Stimulated activated CD8-positive, alpha-beta memory T cell treated with anti-CD3 and anti-CD28 coated beads, Interleukin-12 subunit alpha, Interleukin-12 subunit beta, amount 100 ng/mL, for 1 hour (primary cell): ENCODE measurements around the gene CYP24A1.

Source experiments
- DNase-seq: peaks from one replicate; pipeline ENCODE4 v3.0.0-alpha.2; 2020; ENCODE audit warnings: low read depth

The CYP24A1 gene

DNA sequence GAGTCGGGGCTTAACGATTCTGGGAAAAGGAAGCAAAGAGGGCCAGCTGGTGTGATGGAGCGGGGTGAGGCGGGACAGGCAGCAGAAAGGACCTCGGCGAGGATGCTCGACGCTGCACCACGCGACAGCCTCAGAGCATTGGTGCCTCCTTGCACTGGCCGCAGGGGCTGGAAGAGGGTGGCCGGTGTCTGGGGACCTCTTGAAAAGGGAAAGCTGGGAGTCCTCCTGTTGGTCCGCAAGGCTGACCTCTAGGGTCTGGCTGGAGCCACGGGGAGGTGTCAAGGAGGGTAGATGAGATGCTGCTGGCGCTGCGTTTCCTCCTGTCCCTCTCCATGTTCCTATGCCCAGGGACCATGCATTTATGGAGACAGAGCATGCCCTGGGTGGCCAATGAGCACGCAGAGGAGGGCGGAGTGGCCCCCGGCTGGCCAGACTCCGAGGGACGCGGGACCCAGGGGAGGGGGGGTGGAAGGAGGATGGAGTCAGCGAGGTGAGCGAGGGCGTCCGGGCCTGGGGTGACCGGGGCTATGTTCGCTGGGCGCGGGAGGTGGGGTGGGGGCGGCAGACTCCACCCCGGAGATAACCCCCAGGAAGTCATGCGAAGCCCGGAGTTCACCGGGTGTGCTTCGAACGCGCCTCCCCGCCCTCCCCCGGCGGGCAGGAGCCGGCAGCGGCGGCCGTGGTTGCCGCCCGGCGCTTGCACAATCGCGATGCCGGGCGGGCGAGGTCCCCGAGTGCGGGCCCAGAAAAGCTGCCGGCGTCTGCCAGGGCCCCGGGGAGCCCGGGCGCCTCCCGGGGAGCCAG lies at the start of gene CYP24A1:
TSS of gene CYP24A1 (minus strand) at position 334 of the 804 bp plus-strand sequence. CDS start 407 bp downstream, outside the sequence.
- DNase-seq = no peak

DNA sequence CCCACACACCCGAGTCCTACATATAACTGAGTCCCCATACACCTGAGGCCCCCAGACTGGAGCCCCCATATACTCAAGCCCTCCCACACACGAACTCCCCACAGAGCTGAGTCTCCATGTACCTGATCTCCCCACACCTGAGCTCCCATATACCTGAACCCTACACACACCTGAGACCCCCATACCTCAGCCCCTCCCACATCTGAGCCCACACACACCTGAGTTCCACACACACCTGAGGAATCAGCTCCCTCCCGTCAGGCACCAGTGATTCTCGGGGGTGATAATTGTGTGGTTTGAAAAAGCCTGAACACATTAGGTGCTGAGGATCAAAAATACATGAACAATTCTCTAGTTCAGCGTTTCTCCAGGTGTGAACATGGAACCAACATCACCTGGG lies 49.5 kb upstream of the CYP24A1 start:
- no peak for DNase-seq

DNA sequence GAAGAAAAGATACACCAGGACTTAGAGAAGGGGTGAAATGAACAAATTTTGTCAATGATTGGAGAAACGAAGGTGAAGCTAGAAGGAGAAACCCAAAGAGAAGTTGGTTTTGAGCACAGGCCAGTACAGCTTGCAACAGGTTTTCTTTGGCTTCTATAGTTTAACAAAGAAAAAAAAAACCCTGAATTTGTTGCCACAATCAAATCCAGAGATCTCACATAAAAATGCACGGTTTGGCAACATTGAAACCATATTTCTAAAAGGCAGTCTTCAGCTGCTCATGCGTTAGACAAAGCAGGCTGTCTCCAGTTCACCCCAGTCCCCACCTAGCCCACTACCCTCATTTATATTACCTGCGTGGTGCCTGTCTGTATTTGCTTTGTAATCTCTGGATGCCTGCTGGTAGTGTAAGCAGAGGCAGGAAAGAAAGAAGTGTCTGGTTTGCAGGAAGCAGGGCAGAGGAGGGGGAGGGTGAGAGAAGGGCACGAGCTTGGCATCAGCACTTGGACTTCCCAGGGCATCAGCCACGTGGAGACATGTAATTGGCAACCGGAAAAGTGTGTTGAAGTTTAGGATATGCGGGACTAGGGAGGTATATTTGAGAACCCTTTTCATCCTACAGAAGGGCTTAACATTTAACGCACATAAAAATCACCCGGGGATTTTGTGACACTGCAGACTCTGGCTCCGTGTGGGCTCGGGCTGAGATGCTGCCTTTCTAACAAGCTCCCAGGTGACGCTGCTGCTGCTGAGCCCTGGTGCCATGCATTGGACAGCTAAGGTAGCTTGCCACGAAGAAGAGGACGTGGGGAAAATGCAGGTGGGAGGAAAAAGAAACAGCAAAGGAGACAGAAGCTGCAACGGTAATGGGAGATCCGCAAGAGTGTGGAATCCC lies 48.5 kb upstream of the CYP24A1 start:
- no peak for DNase-seq

DNA sequence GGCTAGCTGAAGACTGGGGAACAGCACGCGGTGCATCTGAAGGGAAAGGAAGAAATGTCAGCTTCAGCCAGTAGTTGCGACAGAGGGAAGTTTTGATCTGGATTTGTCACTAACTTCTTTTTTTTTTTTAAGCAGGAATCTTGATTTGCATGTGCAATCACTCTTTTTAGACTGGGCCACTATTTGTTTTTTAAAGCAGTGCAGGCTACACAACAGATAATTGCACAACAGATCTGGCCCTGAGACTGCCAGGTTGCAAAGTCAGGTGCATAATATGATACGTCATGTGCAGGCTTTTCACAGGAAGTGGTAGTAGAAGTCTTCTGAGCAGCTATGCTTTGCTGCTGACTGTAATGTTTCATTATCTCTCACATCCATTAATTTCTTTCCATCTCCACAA lies 47.6 kb upstream of the CYP24A1 start:
- DNase-seq = no peak

DNA sequence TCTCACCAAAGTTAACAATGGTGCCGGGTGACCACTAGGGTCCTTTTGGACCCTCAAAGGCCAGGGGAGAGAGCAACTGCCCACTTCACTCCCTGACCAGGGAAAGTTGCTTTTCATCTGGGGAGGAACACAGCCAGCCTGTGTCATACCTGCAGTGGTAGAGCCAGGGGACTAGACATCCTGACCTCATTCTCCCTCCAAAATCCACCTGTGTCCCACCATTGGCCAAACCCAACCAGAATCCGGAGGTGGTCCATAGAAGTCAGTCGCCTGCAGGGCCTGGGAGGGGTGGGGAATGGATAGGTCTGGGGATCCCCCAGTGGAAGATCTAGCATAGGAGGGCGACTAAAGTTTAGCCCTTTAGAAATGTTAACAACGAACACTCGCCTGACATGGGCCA lies 46.9 kb upstream of the CYP24A1 start:
- DNase-seq = no peak

DNA sequence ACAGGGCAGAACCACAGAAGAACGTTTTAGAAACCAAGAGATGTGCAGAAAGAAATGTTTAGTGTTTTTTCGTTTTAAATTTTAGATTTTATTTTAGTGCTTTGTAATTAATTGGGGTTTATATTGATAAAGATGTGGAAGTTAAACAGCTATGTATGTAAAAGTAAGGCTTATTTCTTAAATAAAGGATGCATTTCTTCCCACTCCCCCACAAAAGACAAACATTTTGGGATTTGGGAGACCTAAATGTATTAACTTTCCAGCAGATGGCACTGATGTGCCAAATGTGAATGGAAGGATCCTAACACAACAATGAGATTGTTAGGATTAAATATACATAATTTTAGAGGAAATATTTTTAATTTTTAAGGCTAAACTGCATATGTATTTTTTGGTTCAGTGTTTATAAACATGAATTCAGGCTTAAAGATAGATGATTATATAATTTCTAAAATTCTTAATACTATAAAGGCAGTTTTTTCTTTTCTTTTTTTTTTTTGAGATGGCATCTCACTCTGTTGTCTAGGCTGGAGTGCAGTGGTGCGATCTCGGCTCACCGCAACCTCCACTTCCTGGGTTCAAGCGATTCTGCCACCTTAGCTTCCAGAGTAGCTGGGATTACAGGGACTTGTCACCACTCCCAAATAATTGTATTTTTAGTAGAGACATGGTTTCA lies 46.1 kb upstream of the CYP24A1 start:
- no peak for DNase-seq

DNA sequence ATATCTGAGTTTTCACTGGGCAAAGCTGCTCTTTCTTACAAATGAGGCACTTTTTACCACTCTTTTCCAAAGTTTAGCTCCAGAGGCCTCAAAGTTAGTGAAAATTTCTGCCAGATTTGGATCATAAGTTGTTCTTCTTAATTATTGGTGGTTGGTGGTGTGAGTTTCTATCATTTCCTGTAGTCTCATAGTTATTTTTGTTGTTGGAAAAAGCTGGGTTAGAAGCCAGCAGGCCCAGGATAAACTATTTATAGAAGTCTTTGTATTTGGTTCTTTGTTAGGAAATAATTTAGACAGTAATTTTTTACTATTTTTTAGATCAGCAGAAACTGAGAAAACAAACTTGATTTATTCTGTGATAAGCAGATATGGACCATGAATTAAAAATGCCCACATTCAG lies 44.7 kb upstream of the CYP24A1 start:
- DNase-seq = no peak

DNA sequence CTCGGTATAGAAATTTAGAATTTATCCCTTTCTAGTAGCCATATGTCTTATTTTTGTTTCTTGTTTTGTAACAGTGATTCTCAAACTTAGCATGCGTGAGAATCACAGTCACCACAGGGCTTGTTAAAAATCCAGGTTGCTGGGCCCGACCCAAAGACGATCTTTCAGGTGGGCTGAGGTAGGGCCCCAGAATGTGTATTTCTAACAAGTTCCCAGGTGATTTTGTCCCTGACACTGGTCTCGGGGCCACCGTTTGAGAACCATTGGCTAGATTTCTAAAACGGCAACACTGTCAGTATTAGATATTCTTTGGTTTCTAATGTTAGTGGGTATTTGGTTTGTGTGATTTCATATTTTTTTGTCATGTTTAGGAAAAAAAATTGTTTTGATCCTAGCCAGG lies 44.0 kb upstream of the CYP24A1 start:
- no peak for DNase-seq

DNA sequence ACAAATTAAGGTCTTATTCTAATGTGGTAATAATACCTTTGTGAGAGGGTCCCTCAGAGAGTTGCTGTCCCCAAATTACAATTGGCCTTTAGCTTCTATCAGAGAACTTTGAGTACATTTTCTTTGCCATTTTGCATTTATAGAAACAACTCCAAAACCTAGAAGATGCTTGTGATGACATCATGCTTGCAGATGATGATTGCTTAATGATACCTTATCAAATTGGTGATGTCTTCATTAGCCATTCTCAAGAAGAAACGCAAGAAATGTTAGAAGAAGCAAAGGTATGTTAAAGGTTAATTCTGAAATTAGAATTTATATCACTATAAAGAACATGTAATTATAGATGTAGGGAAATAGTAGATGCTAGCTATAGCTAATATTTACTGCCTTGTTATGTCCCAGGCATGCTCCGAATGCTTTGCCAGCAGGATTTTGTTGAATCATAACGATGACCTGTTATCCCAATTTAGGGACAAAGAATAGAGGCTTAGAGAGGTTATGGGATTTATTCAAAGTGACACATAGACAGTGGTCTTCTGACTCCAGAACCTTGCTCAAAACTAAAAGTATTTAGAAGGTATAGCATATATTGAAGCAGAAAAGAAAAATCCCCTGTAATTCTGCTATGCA lies 41.5 kb upstream of the CYP24A1 start:
- no peak for DNase-seq

DNA sequence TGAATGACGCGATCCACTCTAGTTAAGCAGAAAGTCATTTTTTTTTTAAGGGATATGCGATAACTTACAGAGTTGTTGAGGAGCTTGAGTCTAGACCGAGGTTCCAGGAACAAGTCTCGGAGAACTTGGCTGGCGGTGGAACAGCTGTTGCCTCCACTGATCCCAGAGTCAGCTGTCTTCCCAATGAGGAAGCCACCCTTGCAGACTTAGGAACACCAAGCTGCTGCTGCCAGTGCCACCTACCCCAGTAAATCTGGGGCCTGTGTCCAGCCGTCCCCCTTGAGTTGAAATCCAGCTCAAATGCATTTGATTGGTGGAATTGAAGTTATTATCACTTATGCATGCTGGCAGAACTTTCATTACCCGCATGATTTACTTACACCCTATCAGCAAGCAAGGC lies 40.8 kb upstream of the CYP24A1 start:
- DNase-seq = no peak

DNA sequence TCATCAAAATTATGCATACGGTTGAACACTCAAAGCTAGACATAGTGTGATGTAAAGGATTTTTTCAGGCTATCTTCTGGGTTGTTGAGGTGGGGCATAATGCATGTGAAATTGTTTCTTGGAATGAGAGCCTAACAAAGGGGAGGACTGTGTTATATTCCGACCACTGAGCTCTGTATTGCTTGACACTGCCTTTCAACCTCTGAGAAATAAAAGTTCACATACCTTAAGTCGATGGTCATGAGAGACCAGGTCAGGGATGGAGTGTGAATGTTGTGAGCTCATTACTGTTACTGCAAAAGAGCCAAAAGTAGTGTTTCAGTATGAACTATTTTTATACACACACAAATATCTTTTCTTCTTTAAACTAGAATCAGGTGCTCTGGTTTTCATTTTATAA lies 39.1 kb upstream of the CYP24A1 start:
- no peak for DNase-seq

DNA sequence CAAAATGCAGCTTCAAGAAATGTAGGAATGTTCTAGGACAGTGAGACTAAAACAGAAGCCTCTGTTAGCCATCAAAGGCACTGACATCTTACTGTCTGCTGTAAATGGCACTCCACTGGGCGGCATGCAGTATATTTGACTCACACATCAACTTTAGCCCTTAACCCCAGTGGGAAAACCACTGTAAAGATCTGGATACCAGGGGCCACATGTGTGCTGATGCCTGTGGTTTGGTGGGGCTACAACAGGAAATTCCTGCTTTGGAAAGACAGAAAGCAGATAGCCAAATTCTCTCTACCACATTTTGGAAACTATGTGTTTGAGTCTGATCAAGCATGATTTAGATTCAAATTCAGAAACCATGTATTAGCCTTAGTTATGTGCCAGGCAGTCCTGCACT lies 38.4 kb upstream of the CYP24A1 start:
- no peak for DNase-seq

DNA sequence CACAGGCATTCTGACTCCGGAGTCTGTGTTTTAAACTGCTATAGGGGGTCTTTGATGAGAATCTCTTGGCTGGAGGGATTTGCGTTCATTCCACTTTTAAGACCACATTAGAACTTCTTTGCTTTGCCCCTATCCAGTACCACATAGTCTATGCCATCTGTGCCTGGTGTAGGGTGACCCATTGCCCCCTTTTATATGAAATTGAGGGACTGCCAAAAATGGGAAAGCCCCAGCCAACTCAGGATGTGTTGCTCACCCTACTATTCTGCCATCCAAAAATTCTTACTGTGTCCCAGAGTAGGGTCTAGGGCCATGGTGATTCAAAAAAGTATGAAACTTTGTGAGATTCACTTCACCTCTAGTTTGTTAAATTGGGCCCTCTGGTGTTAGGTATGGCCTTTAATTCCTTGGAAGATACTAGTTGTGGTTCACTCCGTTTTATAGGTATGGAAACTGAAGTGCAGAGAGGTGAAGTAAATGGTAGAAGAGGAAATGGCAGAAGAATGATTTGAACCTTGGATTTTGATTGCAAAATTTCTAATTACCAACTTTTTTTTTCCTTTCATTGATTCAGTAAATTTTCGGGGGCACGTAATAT lies 35.5 kb upstream of the CYP24A1 start:
- no peak for DNase-seq

DNA sequence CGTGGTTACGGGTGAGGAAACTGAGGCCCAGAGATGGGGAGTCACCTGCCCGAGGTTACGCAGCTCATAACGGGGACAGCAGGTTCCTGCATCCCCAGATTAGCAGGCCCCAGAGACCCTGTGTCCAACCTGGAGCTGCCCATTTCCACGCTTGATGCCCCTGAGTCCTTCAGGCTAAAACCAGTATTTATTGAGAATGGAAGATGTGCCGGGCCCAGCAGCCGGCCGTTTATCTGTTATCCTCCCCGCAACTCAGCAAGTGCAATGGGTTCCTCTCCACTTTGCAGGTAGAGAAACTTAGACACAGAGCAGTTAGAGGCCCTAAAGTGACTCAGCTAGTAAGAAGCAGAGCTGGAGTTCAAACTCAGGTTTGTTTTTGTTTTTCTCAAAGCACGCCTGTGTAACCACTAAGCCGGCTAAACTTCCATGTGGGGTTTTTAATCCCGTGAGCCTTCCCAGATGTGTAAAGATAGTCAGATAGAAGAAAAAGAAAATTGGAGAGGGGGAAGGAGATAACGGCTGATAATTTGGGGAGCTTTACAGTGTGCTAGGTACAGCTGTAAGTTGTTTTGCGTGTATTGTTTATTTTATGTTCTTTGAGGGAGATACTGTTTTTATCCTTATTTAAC lies 34.9 kb upstream of the CYP24A1 start:
- DNase-seq = no peak

DNA sequence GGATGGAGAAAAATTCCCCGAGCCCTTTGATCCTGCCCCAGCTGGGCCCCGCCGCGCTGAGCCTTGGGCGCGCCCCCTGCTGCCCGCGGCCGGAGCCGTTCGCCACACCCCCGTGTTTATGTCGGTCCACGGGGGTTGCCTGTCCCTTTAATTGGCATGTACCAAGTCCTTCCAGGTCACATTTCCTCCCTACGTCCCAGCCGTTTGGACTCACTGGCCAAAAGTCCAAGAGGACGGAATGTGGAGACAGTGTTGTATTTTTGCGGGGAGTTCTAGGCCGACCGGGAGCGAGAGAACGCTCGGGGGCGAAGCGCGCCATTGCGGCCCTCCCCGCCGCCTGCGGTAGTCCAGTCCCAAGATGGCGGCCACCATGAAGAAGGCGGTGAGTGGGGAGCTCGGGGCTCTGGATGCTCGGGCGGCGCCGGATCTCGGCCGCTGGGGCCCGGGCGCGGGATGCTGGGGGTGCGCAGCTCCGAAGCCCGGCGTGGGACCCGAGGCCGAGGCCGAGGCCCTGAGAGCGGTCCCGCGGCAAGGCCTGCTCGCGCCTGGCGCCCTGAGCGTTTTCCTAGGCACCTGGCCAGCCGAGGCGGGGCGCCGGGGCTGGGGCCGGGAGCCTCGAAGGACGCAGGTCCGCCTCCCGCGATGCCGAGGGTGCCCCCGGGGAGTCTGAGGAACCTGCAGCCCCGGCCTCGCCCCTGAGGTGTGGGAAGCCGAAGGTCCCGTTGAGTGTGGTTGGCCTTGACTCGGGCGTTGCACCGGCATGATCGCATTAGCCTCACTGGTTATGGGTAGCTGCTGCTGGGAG lies 34.2 kb upstream of the CYP24A1 start, which contains the start of gene PFDN4:
TSS of gene PFDN4 (plus strand) at position 345 of the 805 bp plus-strand sequence. CDS start at position 359, 14 bp downstream.
- peak; percentile 50 for DNase-seq

DNA sequence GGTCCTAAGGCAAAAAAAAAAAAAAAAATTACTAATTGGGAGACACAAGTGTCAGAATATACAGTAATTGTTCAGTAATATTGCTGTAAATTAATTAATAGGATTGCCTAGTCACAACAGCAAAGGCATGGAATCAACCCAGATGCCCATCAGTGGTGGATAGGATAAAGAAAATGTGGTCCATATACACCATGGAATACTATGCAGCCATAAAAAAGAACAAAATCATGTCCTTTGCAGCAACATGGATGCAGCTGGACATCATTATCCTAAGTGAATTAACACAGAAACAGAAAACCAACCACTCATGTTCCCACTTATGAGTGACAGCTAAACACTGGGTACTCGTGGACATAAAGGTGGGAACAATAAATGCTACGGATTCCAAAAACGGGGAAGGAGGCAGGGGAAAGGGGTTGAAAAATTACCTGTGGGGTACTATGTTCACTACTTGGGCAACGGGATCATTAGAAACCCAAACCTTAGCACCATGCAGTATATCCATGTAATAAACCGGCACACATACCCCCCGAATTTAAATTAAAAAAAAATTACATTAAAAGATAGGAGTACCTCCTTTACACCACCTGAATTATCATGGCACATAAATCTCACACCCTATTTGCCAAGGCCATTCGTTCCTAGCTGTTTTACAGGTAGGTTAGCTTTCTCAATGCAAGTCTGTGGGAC lies 33.4 kb upstream of the CYP24A1 start:
- DNase-seq = no peak

DNA sequence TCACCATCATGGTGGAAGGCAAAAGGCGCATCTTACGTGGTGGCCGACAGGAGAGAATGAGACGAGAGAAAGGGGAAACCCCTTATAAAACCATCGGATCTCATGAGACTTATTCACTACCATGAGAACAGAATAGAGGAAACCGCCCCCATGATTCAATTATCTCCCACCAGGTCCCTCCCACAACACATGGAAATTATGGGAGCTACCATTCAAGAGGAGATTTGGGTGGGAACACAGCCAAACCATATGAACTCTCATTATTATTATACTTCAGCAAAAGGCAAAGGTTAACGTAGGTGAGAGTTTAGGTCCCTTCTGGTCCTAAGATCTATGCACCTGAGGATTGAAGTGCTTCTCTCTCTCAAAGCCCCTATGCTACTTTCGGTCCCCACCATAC lies 31.7 kb upstream of the CYP24A1 start:
- DNase-seq = no peak

DNA sequence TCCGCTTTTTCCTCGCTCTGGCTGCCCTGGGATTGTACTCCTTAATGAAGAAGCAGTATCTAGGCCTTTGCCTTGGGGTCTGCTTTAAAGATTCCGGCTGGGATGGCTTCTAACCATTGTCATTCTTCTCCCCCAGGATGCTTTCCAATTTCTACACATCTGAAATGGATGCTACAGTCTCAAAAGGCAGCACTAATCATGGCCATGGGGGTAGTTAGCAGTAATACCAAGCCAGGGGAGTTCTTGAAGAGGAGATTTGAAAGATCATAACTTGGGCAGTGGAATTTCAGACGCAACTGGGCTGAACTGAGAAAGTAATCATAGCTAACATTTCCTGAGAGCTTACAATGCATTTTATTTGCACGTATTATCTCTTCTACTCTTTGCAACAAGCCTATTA lies 30.7 kb upstream of the CYP24A1 start:
- DNase-seq = no peak

DNA sequence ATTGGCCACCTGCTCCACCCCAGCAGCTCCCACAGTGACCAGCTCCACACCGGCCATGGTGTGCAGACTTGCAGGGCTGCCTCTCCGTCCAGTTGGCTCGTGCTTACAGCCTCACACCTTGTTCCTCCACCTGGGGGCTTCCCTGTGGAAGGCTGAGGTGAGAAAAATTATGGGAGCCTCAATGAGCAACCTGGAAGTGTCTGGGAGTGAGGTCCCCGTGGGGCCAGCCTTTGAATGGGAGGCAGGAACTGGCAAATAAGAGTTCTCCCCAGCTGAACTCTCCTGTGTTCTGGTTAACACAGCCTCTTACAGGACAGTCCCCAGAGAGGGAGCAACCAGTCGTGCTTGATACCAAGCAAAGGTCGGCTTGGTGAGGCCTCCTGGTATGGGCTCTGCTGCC lies 30.3 kb upstream of the CYP24A1 start:
- no peak for DNase-seq

DNA sequence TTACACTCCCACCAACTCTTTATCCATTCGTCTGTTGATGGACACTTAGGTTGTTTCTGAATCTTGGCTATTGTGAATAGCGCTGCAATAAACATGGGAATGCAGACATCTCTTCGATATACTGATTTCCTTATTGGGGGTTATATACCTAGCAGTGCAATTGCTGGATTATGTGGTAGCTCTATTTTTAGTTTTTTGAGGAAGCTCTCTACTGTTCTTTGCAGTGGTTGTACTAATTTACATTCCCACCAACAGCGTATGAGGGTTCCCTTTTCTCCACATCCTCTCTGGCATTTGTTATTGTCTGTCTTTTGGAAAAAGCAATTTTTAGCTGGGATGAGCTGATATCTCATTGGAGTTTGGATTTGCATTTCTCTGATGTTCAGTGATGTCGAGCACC lies 29.5 kb upstream of the CYP24A1 start:
- no peak for DNase-seq
